Caco-2 (cell line): ENCODE measurements around the gene PRXL2B. TPM values are rescaled to one million over a fixed set of nuclear protein-coding genes. Genes with fewer than 3 reads are reported as not detected.
A peak's percentile ranks its signal among the peaks of the same experiment; 100 is the strongest.

ENCODE experiments used
- BruUV-seq: library from RNA; stranded (reverse); fragments of 400-500 nt; replicated peaks from 2 replicates; lab custom pipeline; 2021; lab: Mats Ljungman, UMichigan
- CTCF ChIA-PET: fragments of 300-600 bp; sonication (Branson Sonifier 250); formaldehyde crosslinking; loops from one replicate; lab custom pipeline; 2022; ENCODE audit warnings: antibody characterized with exemption; lab: Charles Lee
- POLR2A ChIA-PET: fragments of 300-600 bp; sonication (Branson Sonifier 250); formaldehyde crosslinking; loops from one replicate; lab custom pipeline; 2022; ENCODE audit warnings: antibody characterized with exemption; lab: Charles Lee
- DNase-seq, 2 experiments: peaks; one replicate each; pipeline versions ENCODE4 v3.0.0 to v3.0.0-alpha.2; 2020 to 2022
- H3K27me3 ChIP-seq: replicated peaks from 2 replicates; pipeline ENCODE4 v1.6.0; 2011; ENCODE audit warnings: low read length; ENCODE audit not compliant: control insufficient read depth, insufficient read depth
- H3K36me3 ChIP-seq: 2 replicates; pipeline ENCODE4 v1.5.1; 2011; ENCODE audit warnings: low read length; ENCODE audit not compliant: control insufficient read depth, insufficient read depth
- H3K4me1 ChIP-seq: fragments of 250-450 bp; sonication (Bioruptor Pico); 2 replicates; pipeline ENCODE4 v1.5.1; 2020; ENCODE audit warnings: mild to moderate bottlenecking
- H3K4me3 ChIP-seq: 2 replicates; pipeline ENCODE4 v1.5.1; 2011; ENCODE audit warnings: low read depth, mild to moderate bottlenecking, control low read depth, low read length
- H3K9me3 ChIP-seq: fragments of 250-450 bp; sonication (Bioruptor Pico); 2 replicates; pipeline ENCODE4 v1.5.1; 2020; ENCODE audit warnings: mild to moderate bottlenecking, moderate library complexity
- H3K27ac Mint-ChIP-seq: one replicate; pipeline ENCODE4 v1.8.0; 2022; ENCODE audit warnings: mixed read lengths; ENCODE audit not compliant: unreplicated experiment
- H3K27me3 Mint-ChIP-seq: one replicate; pipeline ENCODE4 v1.8.0; 2022; ENCODE audit warnings: mixed read lengths; ENCODE audit not compliant: insufficient read depth, unreplicated experiment
- H3K36me3 Mint-ChIP-seq: one replicate; pipeline ENCODE4 v1.8.0; 2022; ENCODE audit warnings: mild to moderate bottlenecking, mixed read lengths; ENCODE audit not compliant: insufficient read depth, unreplicated experiment
- H3K4me1 Mint-ChIP-seq: one replicate; pipeline ENCODE4 v1.8.0; 2022; ENCODE audit warnings: low read depth, mixed read lengths; ENCODE audit not compliant: unreplicated experiment
- H3K4me3 Mint-ChIP-seq: one replicate; pipeline ENCODE4 v1.8.0; 2022; ENCODE audit warnings: mild to moderate bottlenecking, moderate library complexity, mixed read lengths; ENCODE audit not compliant: unreplicated experiment
- H3K9me3 Mint-ChIP-seq: one replicate; pipeline ENCODE4 v1.8.0; 2022; ENCODE audit warnings: mixed read lengths; ENCODE audit not compliant: unreplicated experiment
- intact Hi-C: fragments of 100-400 bp; cut with micrococcal nuclease; formaldehyde crosslinking; loops from one replicate; pipeline ENCODE4 v1.10.0; 2022; ENCODE audit not compliant: unreplicated experiment
- total RNA-seq: library from RNA; stranded (reverse); gene quantifications from 2 replicates; pipeline ENCODE4 v1.2.3, GENCODE V29; 2022
- TF ChIP-seq, protein P1 (sequence below), 2 experiments: fragments of 200-600 bp in 1 of 2; IDR thresholded peaks; 1 replicate in 1 of 2; 2 replicates in 1 of 2; pipeline versions ENCODE4 v1.5.1 to v1.8.0; 2011 to 2022; ENCODE audit warnings: antibody characterized with exemption in 1 of 2, control low read depth in 1 of 2, inconsistent platforms in 1 of 2, low read depth in 1 of 2, low read length in 1 of 2, mild to moderate bottlenecking in 1 of 2, moderate library complexity in 1 of 2; ENCODE audit not compliant: insufficient read depth in 1 of 2, severe bottlenecking in 1 of 2, unreplicated experiment in 1 of 2

The PRXL2B gene
- total RNA-seq, 1 experiment from 2014 or later: 16.2 TPM

DNA sequence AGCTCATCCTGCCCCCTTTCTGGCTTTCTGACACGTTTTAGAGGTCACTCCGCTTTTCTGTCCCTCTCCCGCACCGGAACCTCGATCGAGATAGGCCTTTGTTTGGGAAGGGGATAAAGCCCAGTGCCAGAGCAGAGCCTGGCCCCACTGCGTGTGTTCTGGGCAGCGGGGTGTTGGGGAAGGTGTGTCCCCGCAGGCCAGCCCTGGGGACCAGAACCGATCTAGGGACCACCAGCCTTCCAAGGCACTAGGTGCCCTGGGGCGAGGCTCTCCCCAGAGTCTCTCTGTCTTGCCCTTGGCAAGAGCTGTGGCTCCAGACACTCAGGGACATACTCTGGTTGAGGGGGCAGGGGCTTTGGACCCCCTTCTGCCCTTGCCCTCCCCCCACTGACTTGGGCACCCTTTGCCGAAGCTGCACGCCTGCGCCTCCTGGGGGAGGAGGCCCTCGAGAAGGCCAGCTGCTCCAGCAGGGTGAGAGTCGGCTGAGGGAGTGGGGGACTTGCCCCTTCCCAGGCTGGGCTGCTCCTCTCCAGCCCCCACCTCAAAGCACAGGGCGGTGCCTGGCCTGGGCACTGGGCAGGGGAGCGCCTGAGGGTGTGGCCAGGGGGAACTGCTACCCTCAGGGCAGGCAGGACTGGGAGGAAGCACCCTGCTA lies 16.4 kb downstream of the PRXL2B start:
- TF ChIP-seq, protein P1, sequence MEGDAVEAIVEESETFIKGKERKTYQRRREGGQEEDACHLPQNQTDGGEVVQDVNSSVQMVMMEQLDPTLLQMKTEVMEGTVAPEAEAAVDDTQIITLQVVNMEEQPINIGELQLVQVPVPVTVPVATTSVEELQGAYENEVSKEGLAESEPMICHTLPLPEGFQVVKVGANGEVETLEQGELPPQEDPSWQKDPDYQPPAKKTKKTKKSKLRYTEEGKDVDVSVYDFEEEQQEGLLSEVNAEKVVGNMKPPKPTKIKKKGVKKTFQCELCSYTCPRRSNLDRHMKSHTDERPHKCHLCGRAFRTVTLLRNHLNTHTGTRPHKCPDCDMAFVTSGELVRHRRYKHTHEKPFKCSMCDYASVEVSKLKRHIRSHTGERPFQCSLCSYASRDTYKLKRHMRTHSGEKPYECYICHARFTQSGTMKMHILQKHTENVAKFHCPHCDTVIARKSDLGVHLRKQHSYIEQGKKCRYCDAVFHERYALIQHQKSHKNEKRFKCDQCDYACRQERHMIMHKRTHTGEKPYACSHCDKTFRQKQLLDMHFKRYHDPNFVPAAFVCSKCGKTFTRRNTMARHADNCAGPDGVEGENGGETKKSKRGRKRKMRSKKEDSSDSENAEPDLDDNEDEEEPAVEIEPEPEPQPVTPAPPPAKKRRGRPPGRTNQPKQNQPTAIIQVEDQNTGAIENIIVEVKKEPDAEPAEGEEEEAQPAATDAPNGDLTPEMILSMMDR (IDR thresholded peaks at IDR 0.05; ENCODE audit: insufficient read depth in 1 of 2, low read depth in 1 of 2, low read length in 1 of 2, severe bottlenecking in 1 of 2, unreplicated experiment in 1 of 2): no peak
- ChIA-PET POLR2A (no interaction called here), CTCF (no interaction called here)
- BruUV-seq: no TSS peak
- intact Hi-C loops: no loop called here
- no peak overlapping the region for H3K4me3 Mint-ChIP-seq
- H3K4me1 Mint-ChIP-seq: no peaks in the 10 kb centered on the region
- peaks cover 8% of the 10 kb centered on the region for H3K27me3 Mint-ChIP-seq
- no peaks in the 10 kb centered on the region for H3K9me3 ChIP-seq
- DNase-seq: peak in 1 of 2 experiments; percentile 29
- H3K36me3 Mint-ChIP-seq: no peaks in the 10 kb centered on the region
- no peaks in the 10 kb centered on the region for H3K4me1 ChIP-seq
- no peaks in the 10 kb centered on the region for H3K9me3 Mint-ChIP-seq
- H3K4me3 ChIP-seq: no peak overlapping the region
- H3K36me3 ChIP-seq: no peaks in the 10 kb centered on the region
- H3K27me3 ChIP-seq: no peaks in the 10 kb centered on the region
- H3K27ac Mint-ChIP-seq: no peak overlapping the region

- peak in 1 of 2 experiments; percentile 26 for DNase-seq
- ChIA-PET POLR2A (no interaction called here), CTCF (no interaction called here)
- Mint-ChIP-seq H3K4me3 (no peak overlapping the region), H3K36me3 (no peaks in the 10 kb centered on the region), H3K27me3 (peaks cover 6% of the 10 kb centered on the region), H3K27ac (no peak overlapping the region), H3K4me1 (no peaks in the 10 kb centered on the region), H3K9me3 (no peaks in the 10 kb centered on the region)
- intact Hi-C loops: no loop called here
- no TSS peak for BruUV-seq
- TF ChIP-seq, protein P1 (IDR thresholded peaks at IDR 0.05; ENCODE audit: insufficient read depth in 1 of 2, low read depth in 1 of 2, low read length in 1 of 2, severe bottlenecking in 1 of 2, unreplicated experiment in 1 of 2): no peak
- H3K4me1 ChIP-seq: no peaks in the 10 kb centered on the region
- H3K36me3 ChIP-seq: no peaks in the 10 kb centered on the region
- H3K9me3 ChIP-seq: no peaks in the 10 kb centered on the region
- no peak overlapping the region for H3K4me3 ChIP-seq
- no peaks in the 10 kb centered on the region for H3K27me3 ChIP-seq
These were observed 17.1 kb downstream of the PRXL2B start for GRCh38 chr1:2603521-2604155.

DNA sequence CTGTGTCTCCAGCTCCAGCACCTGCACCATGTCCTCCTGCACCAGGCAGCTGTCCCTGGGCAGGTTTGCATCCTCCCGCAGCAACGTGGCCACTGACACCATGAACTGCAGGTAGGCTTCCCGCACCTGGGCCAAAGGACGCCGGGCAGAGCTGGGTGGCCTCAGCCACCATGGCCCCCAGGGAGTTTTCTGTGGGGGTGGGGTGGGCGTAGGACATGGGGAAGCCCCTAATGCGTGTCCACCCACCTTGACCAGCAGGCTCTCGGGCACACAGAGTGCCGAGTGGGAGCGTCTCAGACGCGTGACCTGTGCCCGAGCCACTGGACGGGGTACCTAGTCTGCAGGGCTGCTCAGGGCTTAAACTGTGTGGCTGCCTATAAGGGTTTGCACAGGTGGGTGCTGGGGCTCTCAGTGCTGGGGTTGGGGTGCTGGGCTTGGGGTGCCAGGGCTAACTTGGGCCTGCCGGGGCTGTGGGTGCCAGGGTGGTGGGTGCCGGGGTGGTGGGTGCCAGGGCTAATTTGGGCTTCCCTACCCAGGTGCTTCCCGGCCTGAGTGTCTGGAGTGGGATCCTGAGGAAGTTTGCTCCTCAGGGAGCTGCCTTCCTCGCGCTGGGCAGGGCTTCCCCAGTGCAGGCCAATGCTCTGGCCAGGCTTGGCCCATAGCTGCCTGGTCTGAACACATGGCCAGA lies 17.7 kb downstream of the PRXL2B start:
- no peaks in the 10 kb centered on the region for H3K9me3 ChIP-seq
- no TSS peak for BruUV-seq
- DNase-seq: no peak
- H3K4me1 ChIP-seq: no peaks in the 10 kb centered on the region
- no peaks in the 10 kb centered on the region for H3K9me3 Mint-ChIP-seq
- H3K27ac Mint-ChIP-seq: no peak overlapping the region
- ChIA-PET CTCF (no interaction called here), POLR2A (no interaction called here)
- no peak overlapping the region for H3K4me3 ChIP-seq
- no peak overlapping the region for H3K4me3 Mint-ChIP-seq
- H3K27me3 Mint-ChIP-seq: peaks cover 5% of the 10 kb centered on the region
- no peaks in the 10 kb centered on the region for H3K27me3 ChIP-seq
- TF ChIP-seq, protein P1 (IDR thresholded peaks at IDR 0.05; ENCODE audit: insufficient read depth in 1 of 2, low read depth in 1 of 2, low read length in 1 of 2, severe bottlenecking in 1 of 2, unreplicated experiment in 1 of 2): no peak
- no peaks in the 10 kb centered on the region for H3K36me3 ChIP-seq
- no peaks in the 10 kb centered on the region for H3K4me1 Mint-ChIP-seq
- no peaks in the 10 kb centered on the region for H3K36me3 Mint-ChIP-seq
- intact Hi-C loops: no loop called here
